ENCODE measurements around the gene NOSIP.
A peak's percentile ranks its signal among the peaks of the same experiment; 100 is the strongest.

Gene NOSIP

DNA sequence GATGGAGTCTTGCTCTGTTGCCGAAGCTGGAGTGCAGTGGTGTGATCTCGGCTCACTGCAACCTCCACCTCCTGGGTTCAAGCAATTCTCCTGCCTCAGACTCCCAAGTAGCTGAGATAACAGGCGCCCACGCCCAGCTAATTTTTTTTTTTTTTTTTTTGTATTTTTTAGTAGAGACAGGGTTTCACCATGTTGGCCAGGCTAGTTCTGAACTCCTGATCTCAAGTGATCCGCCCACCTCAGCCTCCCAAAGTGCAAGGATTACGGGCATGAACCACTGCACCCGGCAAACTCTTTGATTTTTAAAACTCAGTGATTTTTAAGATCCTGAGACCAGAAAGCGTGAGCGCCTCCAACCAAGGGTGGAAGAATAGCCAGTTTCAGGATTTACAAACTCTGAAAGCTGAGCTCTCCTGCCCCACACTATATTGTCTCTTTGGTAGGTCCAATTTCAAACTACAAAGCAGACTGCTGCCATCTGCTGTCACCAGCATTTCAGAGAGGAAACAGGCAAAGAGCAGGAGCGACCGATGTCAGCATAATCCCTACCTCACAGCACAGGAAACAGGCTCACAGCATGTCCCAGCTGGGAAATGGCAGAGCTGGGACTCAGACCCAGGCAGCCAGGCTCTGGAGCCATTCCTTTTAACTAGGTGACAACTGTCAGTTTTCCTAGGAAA is 9.2 kb downstream of the NOSIP start:
- Mint-ChIP-seq H3K27me3 (ENCODE audit: low read depth) (no peaks in the 10 kb centered on the region), H3K4me3 (peak overlapping the region; percentile 37), H3K27ac (peak overlapping the region; percentile 72), H3K36me3 (ENCODE audit: low read depth) (peaks cover 14% of the 10 kb centered on the region), H3K9me3 (no peaks in the 10 kb centered on the region), H3K4me1 (ENCODE audit: low read depth) (peaks cover 41% of the 10 kb centered on the region)

DNA sequence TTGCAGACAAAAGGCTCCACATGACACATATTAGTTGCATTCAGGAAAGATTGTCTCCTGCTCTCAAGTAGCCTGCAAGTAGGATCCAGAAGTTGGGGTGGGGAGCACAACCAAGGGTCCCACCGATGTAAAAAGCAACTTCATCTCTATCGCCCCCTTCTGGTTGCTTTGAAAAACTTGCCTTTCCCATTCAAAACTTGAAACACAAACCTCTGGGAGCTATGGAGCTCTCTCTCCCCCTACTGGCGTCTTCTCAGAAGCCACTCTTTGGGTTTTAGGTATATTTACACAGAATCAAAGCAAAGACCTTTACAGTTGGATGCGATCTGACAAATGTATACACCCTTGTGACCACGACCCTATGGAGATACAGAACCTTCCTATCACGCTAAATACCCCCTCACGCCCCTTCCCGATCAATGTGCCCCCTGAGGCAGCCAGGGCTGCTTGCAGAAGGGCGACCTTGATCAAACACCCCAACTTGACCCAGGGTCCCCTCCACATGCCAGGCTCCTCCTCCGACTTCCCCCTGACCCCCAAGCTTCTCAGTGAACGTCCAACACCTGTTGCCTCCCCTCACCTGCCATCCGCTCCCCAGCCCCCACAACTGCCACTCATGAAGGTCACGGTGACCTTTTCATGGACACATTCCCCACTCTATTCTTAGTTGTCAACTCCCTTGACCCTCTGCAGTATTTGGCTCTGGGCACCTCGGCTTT is 10.1 kb downstream of the NOSIP start:
- Mint-ChIP-seq H3K27ac (peak overlapping the region; percentile 93), H3K9me3 (no peaks in the 10 kb centered on the region), H3K4me1 (ENCODE audit: low read depth) (peaks cover 44% of the 10 kb centered on the region), H3K36me3 (ENCODE audit: low read depth) (peaks cover 15% of the 10 kb centered on the region), H3K4me3 (peak overlapping the region; percentile 43), H3K27me3 (ENCODE audit: low read depth) (no peaks in the 10 kb centered on the region)

GRCh38 chr19:49567861-49568441 is 12.4 kb downstream of the NOSIP start:
- Mint-ChIP-seq H3K36me3 (ENCODE audit: low read depth) (peaks cover 30% of the 10 kb centered on the region), H3K4me3 (peak overlapping the region; percentile 73), H3K9me3 (no peaks in the 10 kb centered on the region), H3K27me3 (ENCODE audit: low read depth) (no peaks in the 10 kb centered on the region), H3K27ac (peak overlapping the region; percentile 98), H3K4me1 (ENCODE audit: low read depth) (peaks cover 54% of the 10 kb centered on the region)

- Mint-ChIP-seq H3K4me3 (no peak overlapping the region), H3K4me1 (ENCODE audit: low read depth) (peaks cover 63% of the 10 kb centered on the region), H3K27ac (peak overlapping the region; percentile 77), H3K36me3 (ENCODE audit: low read depth) (peaks cover 27% of the 10 kb centered on the region), H3K27me3 (ENCODE audit: low read depth) (no peaks in the 10 kb centered on the region), H3K9me3 (no peaks in the 10 kb centered on the region)
These were observed 14.1 kb downstream of the NOSIP start for GRCh38 chr19:49566302-49566701.

DNA sequence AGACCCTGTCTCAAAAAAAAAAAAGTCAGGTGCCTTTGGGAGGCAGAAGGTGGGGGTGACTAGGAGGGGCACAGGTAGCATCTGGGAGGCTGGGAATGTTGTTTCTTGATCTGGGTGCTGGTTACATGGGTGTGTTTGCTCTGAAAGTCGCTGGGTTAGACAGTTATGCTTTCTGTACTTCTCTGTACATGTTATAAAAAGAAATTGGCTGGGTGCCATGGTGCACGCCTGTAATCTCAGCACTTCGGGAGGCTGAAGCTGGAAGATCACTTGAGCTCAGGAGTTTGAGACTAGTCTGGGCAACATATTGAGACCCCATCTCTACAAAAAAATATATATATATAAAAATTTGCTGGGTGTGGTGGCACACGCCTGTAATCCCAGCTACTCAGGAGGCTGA is 15.1 kb downstream of the NOSIP start:
- peaks cover 25% of the 10 kb centered on the region for H3K36me3 Mint-ChIP-seq (ENCODE audit: low read depth)
- H3K27ac Mint-ChIP-seq = peak overlapping the region; percentile 92
- no peaks in the 10 kb centered on the region for H3K9me3 Mint-ChIP-seq
- peak overlapping the region; percentile 21 for H3K4me3 Mint-ChIP-seq
- peaks cover 66% of the 10 kb centered on the region for H3K4me1 Mint-ChIP-seq (ENCODE audit: low read depth)
- no peaks in the 10 kb centered on the region for H3K27me3 Mint-ChIP-seq (ENCODE audit: low read depth)

DNA sequence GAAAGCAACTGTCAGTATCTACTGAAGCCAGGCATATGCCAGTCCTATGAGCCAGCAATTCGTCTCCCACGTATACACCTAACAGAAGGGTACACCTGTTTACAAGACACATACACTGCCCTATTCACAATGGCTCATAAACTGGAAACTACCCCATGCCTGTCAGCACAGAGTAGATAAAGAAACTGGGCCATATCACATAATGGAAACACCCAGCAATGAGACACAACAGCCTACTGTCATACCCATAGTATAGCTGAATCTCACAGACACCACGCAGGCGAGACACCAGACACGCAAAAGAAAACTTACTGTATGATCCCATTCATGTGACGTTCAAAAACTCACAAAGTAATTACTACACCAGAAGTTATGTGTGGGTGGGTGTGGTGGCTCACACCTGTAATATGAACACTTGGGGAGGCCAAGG is 15.7 kb downstream of the NOSIP start:
- Mint-ChIP-seq H3K9me3 (no peaks in the 10 kb centered on the region), H3K4me3 (peak overlapping the region; percentile 61), H3K27ac (peak overlapping the region; percentile 92), H3K36me3 (ENCODE audit: low read depth) (peaks cover 29% of the 10 kb centered on the region), H3K27me3 (ENCODE audit: low read depth) (no peaks in the 10 kb centered on the region), H3K4me1 (ENCODE audit: low read depth) (peaks cover 66% of the 10 kb centered on the region)

DNA sequence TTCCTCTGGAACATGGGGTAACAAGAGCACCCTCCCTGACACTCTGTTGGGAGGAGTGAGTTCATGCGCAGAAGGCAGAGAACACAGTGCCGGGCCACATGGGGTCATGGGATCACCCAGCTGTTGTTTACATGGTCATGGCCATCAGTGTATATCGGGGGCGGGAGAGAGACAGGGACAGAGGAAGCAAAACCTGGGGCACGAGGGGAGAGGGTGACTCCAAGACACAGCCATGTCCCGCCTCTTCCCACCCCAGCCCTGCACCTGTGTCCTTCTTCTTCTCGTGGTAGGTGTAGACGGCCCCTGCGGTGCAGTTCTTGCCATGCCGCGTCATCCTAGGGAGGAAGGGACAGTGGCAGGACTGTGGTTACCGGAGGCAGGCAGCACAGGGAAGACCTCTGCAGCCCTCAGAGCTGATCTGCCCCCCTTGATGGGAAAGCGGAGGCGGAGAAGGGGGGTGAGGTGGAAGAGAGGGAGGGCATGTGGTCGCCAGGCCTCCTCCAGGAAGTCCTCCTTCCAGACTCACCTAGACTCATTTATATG is 19.9 kb downstream of the NOSIP start:
- Mint-ChIP-seq H3K4me3 (peak overlapping the region; percentile 88), H3K9me3 (no peaks in the 10 kb centered on the region), H3K36me3 (ENCODE audit: low read depth) (peaks cover 51% of the 10 kb centered on the region), H3K27me3 (ENCODE audit: low read depth) (no peaks in the 10 kb centered on the region), H3K4me1 (ENCODE audit: low read depth) (peaks cover 69% of the 10 kb centered on the region), H3K27ac (peak overlapping the region; percentile 91)

GRCh38 chr19:49559928-49560327 is 20.4 kb downstream of the NOSIP start:
- Mint-ChIP-seq H3K4me3 (peak overlapping the region; percentile 88), H3K9me3 (no peaks in the 10 kb centered on the region), H3K4me1 (ENCODE audit: low read depth) (peaks cover 68% of the 10 kb centered on the region), H3K36me3 (ENCODE audit: low read depth) (peaks cover 51% of the 10 kb centered on the region), H3K27ac (peak overlapping the region; percentile 91), H3K27me3 (ENCODE audit: low read depth) (no peaks in the 10 kb centered on the region)

GRCh38 chr19:49559443-49559842 is 20.9 kb downstream of the NOSIP start:
- Mint-ChIP-seq H3K36me3 (ENCODE audit: low read depth) (peaks cover 51% of the 10 kb centered on the region), H3K9me3 (no peaks in the 10 kb centered on the region)

DNA sequence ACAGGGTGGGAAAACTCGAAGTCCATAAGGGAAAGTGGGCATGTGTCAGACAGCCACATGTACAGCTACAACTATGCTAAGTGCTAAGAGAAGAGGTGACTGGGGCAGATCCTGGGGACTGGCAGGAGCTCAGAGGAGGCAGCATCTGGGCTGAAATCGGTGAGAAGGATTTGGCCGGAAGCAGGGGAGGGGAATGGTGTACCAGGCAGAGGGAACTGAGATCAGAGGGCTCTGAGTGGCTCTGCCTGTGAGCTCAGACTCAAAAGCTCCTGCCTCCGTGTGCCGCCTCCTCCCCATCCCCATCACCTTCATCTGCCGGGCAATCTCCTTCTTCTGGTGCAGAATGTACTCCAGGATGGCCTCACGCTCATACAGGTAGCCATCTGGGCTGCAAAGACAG is 21.8 kb downstream of the NOSIP start:
- H3K4me1 Mint-ChIP-seq (ENCODE audit: low read depth) = peaks cover 69% of the 10 kb centered on the region
- H3K27ac Mint-ChIP-seq = peak overlapping the region; percentile 91
- no peaks in the 10 kb centered on the region for H3K27me3 Mint-ChIP-seq (ENCODE audit: low read depth)
- no peaks in the 10 kb centered on the region for H3K9me3 Mint-ChIP-seq
- peak overlapping the region; percentile 88 for H3K4me3 Mint-ChIP-seq
- peaks cover 50% of the 10 kb centered on the region for H3K36me3 Mint-ChIP-seq (ENCODE audit: low read depth)

More at GRCh38 chr19:49559443-49559842, 20.9 kb downstream of the NOSIP start:
- H3K4me3 Mint-ChIP-seq = peak overlapping the region; percentile 88
- H3K27me3 Mint-ChIP-seq (ENCODE audit: low read depth) = no peaks in the 10 kb centered on the region
- peak overlapping the region; percentile 91 for H3K27ac Mint-ChIP-seq
- H3K4me1 Mint-ChIP-seq (ENCODE audit: low read depth) = peaks cover 68% of the 10 kb centered on the region

DNA sequence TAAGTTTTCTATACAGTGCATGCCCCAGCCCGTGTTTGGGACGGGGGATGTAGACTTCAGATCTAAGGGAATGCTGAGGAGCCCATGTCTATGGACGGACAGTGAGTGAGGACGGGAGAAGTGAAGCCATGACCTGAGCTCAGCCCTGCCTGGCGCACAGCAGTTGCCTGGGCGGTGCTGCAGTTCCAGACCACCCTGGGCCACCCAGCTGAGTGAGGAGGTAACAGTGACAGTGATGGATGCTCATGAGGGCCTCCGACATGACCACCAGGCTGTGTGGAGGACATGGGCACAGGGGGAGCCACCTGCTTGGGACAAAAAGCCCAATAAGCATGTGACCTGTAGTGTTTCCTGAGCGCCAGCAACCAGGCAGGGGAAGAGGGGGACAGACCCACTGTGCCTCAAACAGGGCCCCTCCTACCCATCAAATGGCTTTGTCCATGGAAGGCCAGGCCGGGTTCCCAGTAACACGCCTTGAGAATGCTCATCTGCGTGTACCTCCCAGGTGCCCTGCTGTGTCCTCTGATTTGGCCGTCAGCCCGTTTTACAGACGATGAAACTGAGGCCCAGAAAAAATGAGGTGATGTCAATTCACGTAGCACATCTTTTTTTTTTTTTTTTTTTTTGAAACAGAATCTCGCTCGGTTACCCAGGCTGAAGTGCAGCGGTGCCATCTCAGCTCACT is 22.6 kb downstream of the NOSIP start:
- H3K27ac Mint-ChIP-seq = peak overlapping the region; percentile 91
- H3K4me3 Mint-ChIP-seq = peak overlapping the region; percentile 86
- H3K4me1 Mint-ChIP-seq (ENCODE audit: low read depth) = peaks cover 73% of the 10 kb centered on the region
- no peaks in the 10 kb centered on the region for H3K9me3 Mint-ChIP-seq
- peaks cover 52% of the 10 kb centered on the region for H3K36me3 Mint-ChIP-seq (ENCODE audit: low read depth)
- no peaks in the 10 kb centered on the region for H3K27me3 Mint-ChIP-seq (ENCODE audit: low read depth)

- no peaks in the 10 kb centered on the region for H3K9me3 Mint-ChIP-seq
- peaks cover 56% of the 10 kb centered on the region for H3K36me3 Mint-ChIP-seq (ENCODE audit: low read depth)
- peak overlapping the region; percentile 89 for H3K27ac Mint-ChIP-seq
- H3K4me3 Mint-ChIP-seq = peak overlapping the region; percentile 86
- peaks cover 68% of the 10 kb centered on the region for H3K4me1 Mint-ChIP-seq (ENCODE audit: low read depth)
- no peaks in the 10 kb centered on the region for H3K27me3 Mint-ChIP-seq (ENCODE audit: low read depth)
These were observed 23.7 kb downstream of the NOSIP start for GRCh38 chr19:49556412-49557398.

- Mint-ChIP-seq H3K27ac (peak overlapping the region; percentile 93), H3K4me3 (peak overlapping the region; percentile 30), H3K36me3 (ENCODE audit: low read depth) (peaks cover 59% of the 10 kb centered on the region), H3K27me3 (ENCODE audit: low read depth) (no peaks in the 10 kb centered on the region), H3K9me3 (no peaks in the 10 kb centered on the region), H3K4me1 (ENCODE audit: low read depth) (peaks cover 64% of the 10 kb centered on the region)
These were observed 24.6 kb downstream of the NOSIP start for GRCh38 chr19:49555600-49556411.
